K562 (cell line): ENCODE results near the gene ARHGAP26. TPM values are rescaled to one million over a fixed set of nuclear protein-coding genes. Genes with fewer than 3 reads are reported as not detected.
A peak's percentile ranks its signal among the peaks of the same experiment; 100 is the strongest.

Experiments
- CEBPG ChIP-seq, 3 experiments: fragments of 200-800 bp in 1 of 3; sonication (Bioruptor generic) in 1 of 3; sonication (generic) in 1 of 3; formaldehyde crosslinking in 1 of 3; IDR thresholded peaks in 2 of 3; conservative IDR thresholded peaks in 1 of 3; 2 replicates each; pipeline versions ENCODE4 v1.6.1 to v1.8.0; 2016 to 2022; ENCODE audit warnings: missing compliant biosample characterization in 2 of 3, missing genetic modification characterization in 2 of 3, mild to moderate bottlenecking in 1 of 3, missing genetic modification reagents in 1 of 3
- COPS2 ChIP-seq: fragments of 450-650 bp; conservative IDR thresholded peaks from 2 replicates; pipeline ENCODE4 v1.6.1; 2016; ENCODE audit warnings: mild to moderate bottlenecking, moderate library complexity
- ETV6 ChIP-seq, 3 experiments: fragments of 150-350 bp in 1 of 3; sonication (generic) in 1 of 3; formaldehyde crosslinking in 1 of 3; IDR thresholded peaks; 2 replicates each; pipeline versions ENCODE4 v1.6.1 to v1.8.0; 2014 to 2022; ENCODE audit warnings: borderline replicate concordance in 2 of 3, low read depth in 2 of 3, antibody characterized with exemption in 1 of 3, low read length in 1 of 3, mild to moderate bottlenecking in 1 of 3, missing genetic modification reagents in 1 of 3
- GATAD2B ChIP-seq: fragments of 450-650 bp; IDR thresholded peaks from 2 replicates; pipeline ENCODE4 v1.6.1; 2017; ENCODE audit warnings: mild to moderate bottlenecking, borderline replicate concordance
- NR1H2 ChIP-seq: sonication (generic); formaldehyde crosslinking; IDR thresholded peaks from 2 replicates; pipeline ENCODE4 v1.4.0; 2020; ENCODE audit warnings: mild to moderate bottlenecking, missing genetic modification reagents
- OTX1 ChIP-seq: fragments of 450-650 bp; formaldehyde crosslinking; IDR thresholded peaks from 2 replicates; pipeline ENCODE4 v1.4.0; 2022; ENCODE audit warnings: mild to moderate bottlenecking
- POLR2AphosphoS5 ChIP-seq: IDR thresholded peaks from 2 replicates; pipeline ENCODE4 v1.6.1; 2011; ENCODE audit warnings: mild to moderate bottlenecking, low read depth, low read length, moderate library complexity; ENCODE audit not compliant: control insufficient read depth, insufficient read depth
- RAD21 ChIP-seq, 2 experiments: fragments of 250-450 bp in 1 of 2; fragments of 450-650 bp in 1 of 2; sonication (Bioruptor Pico) in 1 of 2; formaldehyde crosslinking in 1 of 2; IDR thresholded peaks in 1 of 2; conservative IDR thresholded peaks in 1 of 2; 2 replicates each; pipeline versions ENCODE4 v1.4.0 to v1.8.0; 2020 to 2022; ENCODE audit warnings: mild to moderate bottlenecking in 2 of 2, moderate library complexity in 1 of 2
- ZNF311 ChIP-seq: fragments of 250-450 bp; sonication (Bioruptor Pico); IDR thresholded peaks from 2 replicates; pipeline ENCODE4 v1.4.0; 2020; ENCODE audit warnings: mild to moderate bottlenecking, moderate library complexity
- ZNF584 ChIP-seq: fragments of 200-800 bp; sonication (Bioruptor generic); IDR thresholded peaks from 2 replicates; pipeline ENCODE4 v1.6.1; 2016; ENCODE audit warnings: low read depth, mild to moderate bottlenecking, missing genetic modification characterization, missing compliant biosample characterization
- polyA plus RNA-seq, 8 experiments: library from polyadenylated mRNA; depleted of rRNA in 4 of 8; stranded (reverse) in 5 of 8; unstranded in 3 of 8; fragments of >200 nt; fragmentation: Nextera tagmentation in 2 of 8; fragmentation: Illumina TruSeq in 1 of 8; extraction: Ambion mirVana in 2 of 8; extraction: Trizol in 1 of 8; gene quantifications; 2 replicates each; pipeline versions ENCODE4 v1.2.1 to v1.2.3, GENCODE V29; 2011 to 2014; ENCODE audit warnings: inconsistent platforms in 1 of 8, missing spikeins in 1 of 8
- total RNA-seq, 7 experiments: library from RNA; depleted of rRNA in 6 of 7; stranded (reverse); fragments of >200 nt in 6 of 7; fragmentation: Illumina TruSeq in 2 of 7; extraction: Trizol in 2 of 7; gene quantifications; 2 replicates each; pipeline versions ENCODE4 v1.2.1 to v1.2.3, GENCODE V29; 2011 to 2021; ENCODE audit warnings: low replicate concordance in 1 of 7
- TF ChIP-seq, protein P1 (sequence below): sonication (generic); formaldehyde crosslinking; IDR thresholded peaks from 2 replicates; pipeline ENCODE4 v1.8.1; 2022; ENCODE audit warnings: missing genetic modification reagents
- TF ChIP-seq, protein P2 (sequence below), 2 experiments: IDR thresholded peaks; 2 replicates each; pipeline ENCODE4 v1.6.1; 2012; ENCODE audit warnings: improper control_type of control experiment in 2 of 2, low read depth in 2 of 2, low read length in 2 of 2, borderline replicate concordance in 1 of 2
- TF ChIP-seq, protein P3 (sequence below): fragments of 200-400 bp; formaldehyde crosslinking; IDR thresholded peaks from 2 replicates; pipeline ENCODE4 v1.6.1; 2017; ENCODE audit warnings: mild to moderate bottlenecking, low read depth, low read length, moderate library complexity
- TF ChIP-seq, protein P4 (sequence below): fragments of 250-450 bp; sonication (Bioruptor Pico); IDR thresholded peaks from 2 replicates; pipeline ENCODE4 v1.4.0; 2020; ENCODE audit warnings: mild to moderate bottlenecking, moderate library complexity

ARHGAP26 gene
- total and polyA plus RNA-seq, 9 of the 15 experiments (the other 6 are each of a cell fraction or from before 2014, with no cell fraction given): 0.13 to 1.1 (median 0.55) TPM

DNA sequence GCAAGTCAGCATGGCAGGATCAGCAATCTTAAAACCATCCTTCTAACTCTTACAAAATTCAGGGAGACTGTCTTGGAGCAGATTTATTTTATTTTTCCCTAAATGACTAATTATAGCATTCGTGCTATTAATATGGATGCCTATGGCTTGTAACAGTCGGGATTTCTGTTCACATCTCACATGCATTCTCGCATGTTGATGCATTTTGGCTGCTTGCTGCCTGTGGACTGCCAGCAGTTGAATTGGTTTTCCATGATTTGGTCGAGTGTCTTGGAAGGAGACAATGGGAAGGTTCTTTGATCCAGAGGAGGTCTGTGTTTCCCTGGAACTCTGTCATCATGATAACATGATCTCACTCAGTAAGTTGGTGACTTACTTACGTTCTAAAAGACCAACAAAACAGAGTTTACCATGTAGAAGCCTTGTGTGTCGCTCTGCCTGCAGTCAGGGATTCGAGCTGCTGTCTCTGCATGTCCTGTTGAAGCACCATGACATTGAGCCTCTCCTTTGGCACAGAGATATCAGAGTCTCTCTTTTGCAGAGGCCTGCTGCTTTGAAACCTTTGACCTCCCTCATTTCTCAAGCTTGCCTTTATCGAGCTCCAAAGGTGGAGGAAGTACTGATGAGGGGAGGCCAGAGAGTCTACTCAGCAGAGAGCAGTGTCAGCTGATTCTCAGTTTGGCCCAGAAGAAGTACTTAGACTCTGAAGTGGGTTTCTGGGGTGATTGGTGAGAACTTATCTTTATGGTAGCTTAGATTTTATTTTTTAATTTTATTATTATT is 82.4 kb downstream of the ARHGAP26 start (continued):
- TF ChIP-seq RAD21 (CRISPR knock-in tag; conservative IDR thresholded peaks at IDR 0.05 in 1 of 2, IDR thresholded peaks at IDR 0.05 in 1 of 2): no peak
- TF ChIP-seq ZNF311: no peak
- TF ChIP-seq, protein P1, sequence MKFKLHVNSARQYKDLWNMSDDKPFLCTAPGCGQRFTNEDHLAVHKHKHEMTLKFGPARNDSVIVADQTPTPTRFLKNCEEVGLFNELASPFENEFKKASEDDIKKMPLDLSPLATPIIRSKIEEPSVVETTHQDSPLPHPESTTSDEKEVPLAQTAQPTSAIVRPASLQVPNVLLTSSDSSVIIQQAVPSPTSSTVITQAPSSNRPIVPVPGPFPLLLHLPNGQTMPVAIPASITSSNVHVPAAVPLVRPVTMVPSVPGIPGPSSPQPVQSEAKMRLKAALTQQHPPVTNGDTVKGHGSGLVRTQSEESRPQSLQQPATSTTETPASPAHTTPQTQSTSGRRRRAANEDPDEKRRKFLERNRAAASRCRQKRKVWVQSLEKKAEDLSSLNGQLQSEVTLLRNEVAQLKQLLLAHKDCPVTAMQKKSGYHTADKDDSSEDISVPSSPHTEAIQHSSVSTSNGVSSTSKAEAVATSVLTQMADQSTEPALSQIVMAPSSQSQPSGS (CRISPR knock-in tag): no peak
- TF ChIP-seq, protein P2, sequence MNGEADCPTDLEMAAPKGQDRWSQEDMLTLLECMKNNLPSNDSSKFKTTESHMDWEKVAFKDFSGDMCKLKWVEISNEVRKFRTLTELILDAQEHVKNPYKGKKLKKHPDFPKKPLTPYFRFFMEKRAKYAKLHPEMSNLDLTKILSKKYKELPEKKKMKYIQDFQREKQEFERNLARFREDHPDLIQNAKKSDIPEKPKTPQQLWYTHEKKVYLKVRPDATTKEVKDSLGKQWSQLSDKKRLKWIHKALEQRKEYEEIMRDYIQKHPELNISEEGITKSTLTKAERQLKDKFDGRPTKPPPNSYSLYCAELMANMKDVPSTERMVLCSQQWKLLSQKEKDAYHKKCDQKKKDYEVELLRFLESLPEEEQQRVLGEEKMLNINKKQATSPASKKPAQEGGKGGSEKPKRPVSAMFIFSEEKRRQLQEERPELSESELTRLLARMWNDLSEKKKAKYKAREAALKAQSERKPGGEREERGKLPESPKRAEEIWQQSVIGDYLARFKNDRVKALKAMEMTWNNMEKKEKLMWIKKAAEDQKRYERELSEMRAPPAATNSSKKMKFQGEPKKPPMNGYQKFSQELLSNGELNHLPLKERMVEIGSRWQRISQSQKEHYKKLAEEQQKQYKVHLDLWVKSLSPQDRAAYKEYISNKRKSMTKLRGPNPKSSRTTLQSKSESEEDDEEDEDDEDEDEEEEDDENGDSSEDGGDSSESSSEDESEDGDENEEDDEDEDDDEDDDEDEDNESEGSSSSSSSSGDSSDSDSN (IDR thresholded peaks at IDR 0.05; ENCODE audit: borderline replicate concordance in 1 of 2, low read depth in 2 of 2, low read length in 2 of 2): no peak
- TF ChIP-seq, protein P3, sequence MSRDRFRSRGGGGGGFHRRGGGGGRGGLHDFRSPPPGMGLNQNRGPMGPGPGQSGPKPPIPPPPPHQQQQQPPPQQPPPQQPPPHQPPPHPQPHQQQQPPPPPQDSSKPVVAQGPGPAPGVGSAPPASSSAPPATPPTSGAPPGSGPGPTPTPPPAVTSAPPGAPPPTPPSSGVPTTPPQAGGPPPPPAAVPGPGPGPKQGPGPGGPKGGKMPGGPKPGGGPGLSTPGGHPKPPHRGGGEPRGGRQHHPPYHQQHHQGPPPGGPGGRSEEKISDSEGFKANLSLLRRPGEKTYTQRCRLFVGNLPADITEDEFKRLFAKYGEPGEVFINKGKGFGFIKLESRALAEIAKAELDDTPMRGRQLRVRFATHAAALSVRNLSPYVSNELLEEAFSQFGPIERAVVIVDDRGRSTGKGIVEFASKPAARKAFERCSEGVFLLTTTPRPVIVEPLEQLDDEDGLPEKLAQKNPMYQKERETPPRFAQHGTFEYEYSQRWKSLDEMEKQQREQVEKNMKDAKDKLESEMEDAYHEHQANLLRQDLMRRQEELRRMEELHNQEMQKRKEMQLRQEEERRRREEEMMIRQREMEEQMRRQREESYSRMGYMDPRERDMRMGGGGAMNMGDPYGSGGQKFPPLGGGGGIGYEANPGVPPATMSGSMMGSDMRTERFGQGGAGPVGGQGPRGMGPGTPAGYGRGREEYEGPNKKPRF: no peak
- TF ChIP-seq POLR2AphosphoS5: peak; percentile 63; the same call in 1 of the 2 replicates
- no peak for TF ChIP-seq NR1H2 (CRISPR knock-in tag)
- TF ChIP-seq CEBPG (CRISPR knock-in tag; IDR thresholded peaks at IDR 0.05): no peak
- TF ChIP-seq CEBPG (tag; conservative IDR thresholded peaks at IDR 0.05 in 1 of 2, IDR thresholded peaks at IDR 0.05 in 1 of 2): no peak
- TF ChIP-seq COPS2: no peak
- no peak for TF ChIP-seq ETV6 (IDR thresholded peaks at IDR 0.05; ENCODE audit: borderline replicate concordance in 1 of 2, low read depth in 2 of 2, low read length in 1 of 2)
- no peak for TF ChIP-seq ETV6 (CRISPR knock-in tag; IDR thresholded peaks at IDR 0.05; ENCODE audit: borderline replicate concordance)
- no peak for TF ChIP-seq GATAD2B
- TF ChIP-seq, protein P4, sequence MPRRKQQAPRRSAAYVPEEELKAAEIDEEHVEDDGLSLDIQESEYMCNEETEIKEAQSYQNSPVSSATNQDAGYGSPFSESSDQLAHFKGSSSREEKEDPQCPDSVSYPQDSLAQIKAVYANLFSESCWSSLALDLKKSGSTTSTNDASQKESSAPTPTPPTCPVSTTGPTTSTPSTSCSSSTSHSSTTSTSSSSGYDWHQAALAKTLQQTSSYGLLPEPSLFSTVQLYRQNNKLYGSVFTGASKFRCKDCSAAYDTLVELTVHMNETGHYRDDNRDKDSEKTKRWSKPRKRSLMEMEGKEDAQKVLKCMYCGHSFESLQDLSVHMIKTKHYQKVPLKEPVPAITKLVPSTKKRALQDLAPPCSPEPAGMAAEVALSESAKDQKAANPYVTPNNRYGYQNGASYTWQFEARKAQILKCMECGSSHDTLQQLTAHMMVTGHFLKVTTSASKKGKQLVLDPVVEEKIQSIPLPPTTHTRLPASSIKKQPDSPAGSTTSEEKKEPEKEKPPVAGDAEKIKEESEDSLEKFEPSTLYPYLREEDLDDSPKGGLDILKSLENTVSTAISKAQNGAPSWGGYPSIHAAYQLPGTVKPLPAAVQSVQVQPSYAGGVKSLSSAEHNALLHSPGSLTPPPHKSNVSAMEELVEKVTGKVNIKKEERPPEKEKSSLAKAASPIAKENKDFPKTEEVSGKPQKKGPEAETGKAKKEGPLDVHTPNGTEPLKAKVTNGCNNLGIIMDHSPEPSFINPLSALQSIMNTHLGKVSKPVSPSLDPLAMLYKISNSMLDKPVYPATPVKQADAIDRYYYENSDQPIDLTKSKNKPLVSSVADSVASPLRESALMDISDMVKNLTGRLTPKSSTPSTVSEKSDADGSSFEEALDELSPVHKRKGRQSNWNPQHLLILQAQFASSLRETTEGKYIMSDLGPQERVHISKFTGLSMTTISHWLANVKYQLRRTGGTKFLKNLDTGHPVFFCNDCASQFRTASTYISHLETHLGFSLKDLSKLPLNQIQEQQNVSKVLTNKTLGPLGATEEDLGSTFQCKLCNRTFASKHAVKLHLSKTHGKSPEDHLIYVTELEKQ: no peak
- TF ChIP-seq ZNF584: no peak
- TF ChIP-seq OTX1 (CRISPR knock-in tag): no peak
